GM21515 (cell line): Measurements from ENCODE around the gene KNSTRN.

Experiments
- ATAC-seq: cut with Tn5 transposase; IDR thresholded peaks from one replicate; pipeline ENCODE4 v1.9.1; 2021; ENCODE audit not compliant: unreplicated experiment

Gene KNSTRN

GRCh38 chr15:40365016-40365415, 17.5 kb upstream of the KNSTRN start:
- ATAC-seq: no peak

GRCh38 chr15:40365624-40366456, 16.7 kb upstream of the KNSTRN start:
- no peak for ATAC-seq

GRCh38 chr15:40366457-40367370, 15.8 kb upstream of the KNSTRN start:
- ATAC-seq: no peak

- ATAC-seq: no peak
Observed at GRCh38 chr15:40367371-40367685, 15.2 kb upstream of the KNSTRN start.

- ATAC-seq: peak; percentile 77
Observed at GRCh38 chr15:40367686-40368611, 14.6 kb upstream of the KNSTRN start.

- ATAC-seq: no peak
Observed at GRCh38 chr15:40368719-40369473, 13.6 kb upstream of the KNSTRN start.

GRCh38 chr15:40369474-40369869, 13.0 kb upstream of the KNSTRN start:
- no peak for ATAC-seq

- ATAC-seq: no peak
Observed at GRCh38 chr15:40369971-40370370, 12.6 kb upstream of the KNSTRN start.

GRCh38 chr15:40372981-40373380, 9.5 kb upstream of the KNSTRN start:
- no peak for ATAC-seq

- ATAC-seq: no peak
Observed at GRCh38 chr15:40377606-40378005, 4.9 kb upstream of the KNSTRN start.

GRCh38 chr15:40379374-40379773, 3.1 kb upstream of the KNSTRN start:
- ATAC-seq: no peak

GRCh38 chr15:40379853-40380252, 2.7 kb upstream of the KNSTRN start:
- no peak for ATAC-seq

GRCh38 chr15:40380636-40381035, 1.9 kb upstream of the KNSTRN start:
- no peak for ATAC-seq

GRCh38 chr15:40381818-40382529, 547 bp upstream of the KNSTRN start:
- ATAC-seq: no peak

GRCh38 chr15:40386480-40386879, 4.0 kb downstream of the KNSTRN start:
- no peak for ATAC-seq

- ATAC-seq: no peak
Observed at GRCh38 chr15:40388941-40389823, 6.7 kb downstream of the KNSTRN start.

- ATAC-seq: no peak
Observed at GRCh38 chr15:40389824-40390595, 7.5 kb downstream of the KNSTRN start.
